Mesenchymal stem cell (in vitro differentiated cells and primary cell): ENCODE results near the gene PCSK9.

ENCODE experiments used
- DNase-seq: peaks from one replicate; pipeline ENCODE4 v3.0.0-alpha.2; 2013
- H2AFZ ChIP-seq: one replicate; pipeline ENCODE4 v1.6.1; 2013; ENCODE audit warnings: low read depth, mild to moderate bottlenecking, control low read depth, inconsistent platforms, low read length, moderate library complexity
- H2AK5ac ChIP-seq: 2 replicates; pipeline ENCODE4 v1.6.1; 2013; ENCODE audit warnings: low read length, moderate library complexity, mild to moderate bottlenecking, inconsistent platforms; ENCODE audit not compliant: severe bottlenecking
- H2BK120ac ChIP-seq: one replicate; pipeline ENCODE4 v1.6.1; 2013; ENCODE audit warnings: low read depth, mild to moderate bottlenecking, inconsistent platforms, low read length, moderate library complexity
- H2BK12ac ChIP-seq, 2 experiments: one replicate each; pipeline ENCODE4 v1.6.1; 2013; ENCODE audit warnings: inconsistent platforms in 2 of 2, low read length in 2 of 2, mild to moderate bottlenecking in 2 of 2, moderate library complexity in 2 of 2, control low read depth in 1 of 2
- H2BK15ac ChIP-seq: one replicate; pipeline ENCODE4 v1.6.1; 2013; ENCODE audit warnings: mild to moderate bottlenecking, low read depth, inconsistent platforms; ENCODE audit not compliant: poor library complexity, severe bottlenecking
- H2BK5ac ChIP-seq: 2 replicates; pipeline ENCODE4 v1.6.1; 2013; ENCODE audit warnings: low read depth, mild to moderate bottlenecking, low read length, control low read depth, inconsistent platforms; ENCODE audit not compliant: poor library complexity, severe bottlenecking
- H3K14ac ChIP-seq, 2 experiments: one replicate each; pipeline ENCODE4 v1.6.1; 2013; ENCODE audit warnings: inconsistent platforms in 2 of 2, low read length in 2 of 2, control low read depth in 1 of 2, mild to moderate bottlenecking in 1 of 2, moderate library complexity in 1 of 2
- H3K18ac ChIP-seq, 2 experiments: one replicate each; pipeline ENCODE4 v1.6.1; 2013; ENCODE audit warnings: inconsistent platforms in 2 of 2, low read length in 2 of 2, control low read depth in 1 of 2, low read depth in 1 of 2, mild to moderate bottlenecking in 1 of 2
- H3K23ac ChIP-seq, 2 experiments: one replicate each; pipeline ENCODE4 v1.6.1; 2013; ENCODE audit warnings: inconsistent platforms in 2 of 2, low read length in 2 of 2, mild to moderate bottlenecking in 2 of 2, moderate library complexity in 2 of 2, control low read depth in 1 of 2
- H3K27ac ChIP-seq: 2 replicates; pipeline ENCODE4 v1.5.1; 2013; ENCODE audit warnings: mild to moderate bottlenecking, moderate library complexity, low read length, control low read depth, inconsistent platforms; ENCODE audit not compliant: poor library complexity, severe bottlenecking
- H3K27me3 ChIP-seq, 2 experiments: 2 replicates each; pipeline versions ENCODE4 v1.6.1 to v1.7.0; 2013; ENCODE audit warnings: low read length in 2 of 2, mild to moderate bottlenecking in 2 of 2, moderate library complexity in 2 of 2, control low read depth in 1 of 2, inconsistent platforms in 1 of 2; ENCODE audit not compliant: control insufficient read depth in 1 of 2, insufficient read depth in 1 of 2
- H3K36me3 ChIP-seq, 2 experiments: 2 replicates each; pipeline versions ENCODE4 v1.6.1 to v1.7.0; 2013; ENCODE audit warnings: low read length in 2 of 2, control low read depth in 1 of 2, inconsistent platforms in 1 of 2, low read depth in 1 of 2, mild to moderate bottlenecking in 1 of 2; ENCODE audit not compliant: insufficient read depth in 2 of 2, control insufficient read depth in 1 of 2
- H3K4ac ChIP-seq, 2 experiments: one replicate each; pipeline ENCODE4 v1.6.1; 2013; ENCODE audit warnings: inconsistent platforms in 2 of 2, low read length in 2 of 2, mild to moderate bottlenecking in 2 of 2, moderate library complexity in 2 of 2, control low read depth in 1 of 2, low read depth in 1 of 2
- H3K4me1 ChIP-seq: 2 replicates; pipeline ENCODE4 v1.6.1; 2013; ENCODE audit warnings: low read depth, low read length, control low read depth; ENCODE audit not compliant: control insufficient read depth, insufficient read depth
- H3K4me2 ChIP-seq: 2 replicates; pipeline ENCODE4 v1.6.1; 2013; ENCODE audit warnings: low read length, mild to moderate bottlenecking, inconsistent platforms; ENCODE audit not compliant: poor library complexity, severe bottlenecking
- H3K4me3 ChIP-seq, 2 experiments: 2 replicates each; pipeline versions ENCODE4 v1.5.1 to v1.7.0; 2013; ENCODE audit warnings: low read length in 2 of 2, mild to moderate bottlenecking in 2 of 2, control low read depth in 1 of 2, low read depth in 1 of 2; ENCODE audit not compliant: insufficient read depth in 1 of 2
- H3K79me1 ChIP-seq: replicated peaks from 2 replicates; pipeline ENCODE4 v1.6.1; 2013; ENCODE audit warnings: mild to moderate bottlenecking, control low read depth, low read length, inconsistent platforms; ENCODE audit not compliant: poor library complexity, severe bottlenecking
- H3K9ac ChIP-seq: 2 replicates; pipeline ENCODE4 v1.7.0; 2013; ENCODE audit warnings: mild to moderate bottlenecking, low read length, moderate library complexity
- H3K9me3 ChIP-seq: 2 replicates; pipeline ENCODE4 v1.7.0; 2013; ENCODE audit warnings: mild to moderate bottlenecking, low read length; ENCODE audit not compliant: control insufficient read depth
- H4K8ac ChIP-seq: one replicate; pipeline ENCODE4 v1.6.1; 2013; ENCODE audit warnings: inconsistent platforms, mild to moderate bottlenecking, low read length, moderate library complexity
- H4K91ac ChIP-seq: one replicate; pipeline ENCODE4 v1.6.1; 2013; ENCODE audit warnings: mild to moderate bottlenecking, low read length, inconsistent platforms
- WGBS: methylation state at CpG from one replicate; pipeline ENCODE4 v1.1.7; 2013; ENCODE audit warnings: mixed read lengths; 5-methylcytosine and 5-hydroxymethylcytosine counted together

PCSK9 gene

DNA sequence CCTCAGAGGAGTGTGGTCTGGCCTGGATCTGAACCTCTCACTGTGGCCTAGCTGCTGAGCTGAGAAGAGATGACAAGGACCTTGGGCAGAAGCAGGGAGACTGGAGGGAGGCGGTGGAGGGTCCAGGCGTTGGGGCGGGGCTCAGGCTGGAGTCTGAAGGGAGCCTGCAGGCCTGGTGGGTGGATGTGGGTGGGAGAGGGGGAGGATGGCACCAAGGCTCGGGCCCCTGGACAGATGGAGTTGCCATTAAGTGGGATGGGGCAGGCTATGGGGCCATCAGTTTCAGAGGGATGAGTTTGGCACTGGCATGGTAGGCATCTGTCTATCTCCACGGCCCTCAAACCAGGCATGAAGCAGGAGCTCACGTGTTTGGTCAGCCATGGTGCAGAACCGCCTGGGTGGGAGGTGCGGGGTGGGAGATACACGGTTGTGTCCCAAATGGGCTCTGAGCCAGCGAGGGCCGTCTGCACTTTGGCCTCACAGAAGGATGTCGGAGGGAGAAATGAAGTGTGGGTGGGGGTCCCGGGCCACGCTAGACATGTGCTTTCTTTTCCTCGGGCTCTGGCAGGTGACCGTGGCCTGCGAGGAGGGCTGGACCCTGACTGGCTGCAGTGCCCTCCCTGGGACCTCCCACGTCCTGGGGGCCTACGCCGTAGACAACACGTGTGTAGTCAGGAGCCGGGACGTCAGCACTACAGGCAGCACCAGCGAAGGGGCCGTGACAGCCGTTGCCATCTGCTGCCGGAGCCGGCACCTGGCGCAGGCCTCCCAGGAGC is 23.6 kb downstream of the PCSK9 start:
- no peak overlapping the region for H2AFZ ChIP-seq
- peaks cover 18% of the 10 kb centered on the region for H3K4me1 ChIP-seq
- no peak overlapping the region for H2BK120ac ChIP-seq
- no peak overlapping the region for H3K18ac ChIP-seq
- H3K4me3 ChIP-seq: no peak overlapping the region
- H2AK5ac ChIP-seq: no peak overlapping the region
- no peak overlapping the region for H3K27ac ChIP-seq
- no peak overlapping the region for H3K4me2 ChIP-seq
- H3K4ac ChIP-seq: no peak overlapping the region
- no peak overlapping the region for H3K9ac ChIP-seq
- no peak overlapping the region for H4K91ac ChIP-seq
- H3K79me1 ChIP-seq: peaks cover 7% of the 10 kb centered on the region
- no peak overlapping the region for H2BK5ac ChIP-seq
- H2BK12ac ChIP-seq: no peak overlapping the region
- H2BK15ac ChIP-seq: no peak overlapping the region
- WGBS: 95% methylated on average over 29 of the region's 29 CpGs
- H3K36me3 ChIP-seq: peaks cover 21 to 25% of the 10 kb centered on the region in 2 experiments
- H3K14ac ChIP-seq: no peak overlapping the region
- DNase-seq: no peak
- H3K9me3 ChIP-seq: no peaks in the 10 kb centered on the region
- H3K23ac ChIP-seq: no peak overlapping the region
- no peak overlapping the region for H4K8ac ChIP-seq
- H3K27me3 ChIP-seq: peaks cover 0 to 7% of the 10 kb centered on the region in 2 experiments

DNA sequence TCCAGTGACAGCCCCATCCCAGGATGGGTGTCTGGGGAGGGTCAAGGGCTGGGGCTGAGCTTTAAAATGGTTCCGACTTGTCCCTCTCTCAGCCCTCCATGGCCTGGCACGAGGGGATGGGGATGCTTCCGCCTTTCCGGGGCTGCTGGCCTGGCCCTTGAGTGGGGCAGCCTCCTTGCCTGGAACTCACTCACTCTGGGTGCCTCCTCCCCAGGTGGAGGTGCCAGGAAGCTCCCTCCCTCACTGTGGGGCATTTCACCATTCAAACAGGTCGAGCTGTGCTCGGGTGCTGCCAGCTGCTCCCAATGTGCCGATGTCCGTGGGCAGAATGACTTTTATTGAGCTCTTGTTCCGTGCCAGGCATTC is 24.2 kb downstream of the PCSK9 start:
- H3K27me3 ChIP-seq: peaks cover 0 to 7% of the 10 kb centered on the region in 2 experiments

DNA sequence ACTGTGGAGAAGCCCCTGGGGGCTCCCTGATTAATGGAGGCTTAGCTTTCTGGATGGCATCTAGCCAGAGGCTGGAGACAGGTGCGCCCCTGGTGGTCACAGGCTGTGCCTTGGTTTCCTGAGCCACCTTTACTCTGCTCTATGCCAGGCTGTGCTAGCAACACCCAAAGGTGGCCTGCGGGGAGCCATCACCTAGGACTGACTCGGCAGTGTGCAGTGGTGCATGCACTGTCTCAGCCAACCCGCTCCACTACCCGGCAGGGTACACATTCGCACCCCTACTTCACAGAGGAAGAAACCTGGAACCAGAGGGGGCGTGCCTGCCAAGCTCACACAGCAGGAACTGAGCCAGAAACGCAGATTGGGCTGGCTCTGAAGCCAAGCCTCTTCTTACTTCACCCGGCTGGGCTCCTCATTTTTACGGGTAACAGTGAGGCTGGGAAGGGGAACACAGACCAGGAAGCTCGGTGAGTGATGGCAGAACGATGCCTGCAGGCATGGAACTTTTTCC is 24.8 kb downstream of the PCSK9 start:
- no peak overlapping the region for H2BK15ac ChIP-seq
- 75% methylated on average over 12 of the region's 12 CpGs for WGBS
- no peak overlapping the region for H3K14ac ChIP-seq

More for the DNA sequence above, 24.2 kb downstream of the PCSK9 start:
- Histone ChIP-seq H2BK15ac (no peak overlapping the region), H3K9me3 (no peaks in the 10 kb centered on the region), H3K14ac (no peak overlapping the region), H2BK120ac (no peak overlapping the region), H3K4me3 (no peak overlapping the region), H3K18ac (no peak overlapping the region), H4K8ac (no peak overlapping the region), H2BK12ac (no peak overlapping the region), H3K4me2 (no peak overlapping the region), H3K27ac (no peak overlapping the region), H3K4me1 (peaks cover 18% of the 10 kb centered on the region), H4K91ac (no peak overlapping the region), H3K79me1 (peaks cover 7% of the 10 kb centered on the region), H3K23ac (no peak overlapping the region), H3K36me3 (peaks cover 21 to 31% of the 10 kb centered on the region in 2 experiments), H2BK5ac (no peak overlapping the region), H2AFZ (no peak overlapping the region), H3K4ac (no peak overlapping the region), H2AK5ac (no peak overlapping the region), H3K9ac (no peak overlapping the region)
- 96% methylated on average over 9 of the region's 9 CpGs for WGBS
- DNase-seq: no peak

DNA sequence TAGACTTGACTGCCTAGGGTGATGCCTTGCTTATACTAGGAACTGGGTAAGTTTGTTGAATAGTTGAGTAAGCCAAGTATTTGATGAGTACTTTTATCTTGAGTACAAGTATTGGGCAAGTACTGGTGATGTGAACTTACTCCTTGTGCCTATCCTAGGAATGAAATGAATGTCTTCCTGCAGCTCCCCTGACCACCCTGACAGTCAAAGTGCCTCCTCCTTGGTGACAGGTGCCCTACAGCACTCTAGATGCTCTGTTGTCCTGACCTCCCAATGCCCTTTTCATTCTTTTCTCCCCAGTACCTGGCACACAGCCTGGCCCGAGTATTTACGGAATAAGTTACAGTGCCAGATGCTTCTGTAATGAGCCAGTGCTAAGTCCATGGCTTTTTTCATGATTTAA is 25.5 kb downstream of the PCSK9 start:
- WGBS: 84% methylated on average over 2 of the region's 2 CpGs

More for the DNA sequence above, 24.8 kb downstream of the PCSK9 start:
- Histone ChIP-seq H3K4me2 (no peak overlapping the region), H2BK12ac (no peak overlapping the region), H3K9ac (no peak overlapping the region), H3K79me1 (peaks cover 7% of the 10 kb centered on the region), H4K91ac (no peak overlapping the region), H3K36me3 (peaks cover 21 to 36% of the 10 kb centered on the region in 2 experiments), H2BK120ac (no peak overlapping the region), H2AK5ac (no peak overlapping the region), H3K9me3 (no peaks in the 10 kb centered on the region), H3K27me3 (peaks cover 0 to 4% of the 10 kb centered on the region in 2 experiments), H2BK5ac (no peak overlapping the region), H3K4me3 (no peak overlapping the region), H2AFZ (no peak overlapping the region), H3K4me1 (peaks cover 18% of the 10 kb centered on the region), H3K23ac (no peak overlapping the region), H3K27ac (no peak overlapping the region), H3K18ac (no peak overlapping the region), H3K4ac (no peak overlapping the region), H4K8ac (no peak overlapping the region)
- no peak for DNase-seq

More for the DNA sequence above, 25.5 kb downstream of the PCSK9 start:
- no peak overlapping the region for H2AK5ac ChIP-seq
- no peaks in the 10 kb centered on the region for H3K9me3 ChIP-seq
- H2BK5ac ChIP-seq: no peak overlapping the region
- H2BK12ac ChIP-seq: no peak overlapping the region
- H3K9ac ChIP-seq: no peak overlapping the region
- H2AFZ ChIP-seq: no peak overlapping the region
- peaks cover 18% of the 10 kb centered on the region for H3K4me1 ChIP-seq
- peaks cover 26 to 42% of the 10 kb centered on the region in 2 experiments for H3K36me3 ChIP-seq
- no peak overlapping the region for H3K4me3 ChIP-seq
- H4K8ac ChIP-seq: no peak overlapping the region
- peak; percentile 24 for DNase-seq
- no peak overlapping the region for H3K27ac ChIP-seq
- peaks cover 10% of the 10 kb centered on the region for H3K79me1 ChIP-seq
- H3K27me3 ChIP-seq: no peaks in the 10 kb centered on the region
- no peak overlapping the region for H3K14ac ChIP-seq
- H3K4ac ChIP-seq: no peak overlapping the region
- H4K91ac ChIP-seq: no peak overlapping the region
- no peak overlapping the region for H3K23ac ChIP-seq
- no peak overlapping the region for H3K4me2 ChIP-seq
- no peak overlapping the region for H2BK15ac ChIP-seq
- H2BK120ac ChIP-seq: no peak overlapping the region
- H3K18ac ChIP-seq: no peak overlapping the region
